RWPE1 (cell line): ENCODE measurements around the gene WDR81.

Source experiments
- CTCF ChIA-PET: fragments of 350-600 bp; sonication (Branson Sonifier 250); formaldehyde crosslinking; extraction: SDS; loops from one replicate; lab custom pipeline; 2021; lab: Yijun Ruan, JAX
- POLR2A ChIA-PET: fragments of 400-600 bp; formaldehyde crosslinking; extraction: SDS; loops from one replicate; lab custom pipeline; 2020; ENCODE audit warnings: antibody characterized with exemption; ENCODE audit not compliant: low non-redundant PET; lab: Yijun Ruan, JAX
- DNase-seq: peaks from one replicate; pipeline ENCODE4 v3.0.0; 2012; ENCODE audit warnings: low spot score
- H3K27ac ChIP-seq: fragments of 450-650 bp; 2 replicates; pipeline ENCODE4 v1.5.1; 2017
- TF ChIP-seq, protein P1 (sequence below): fragments of 450-650 bp; conservative IDR thresholded peaks from 2 replicates; pipeline ENCODE4 v1.5.1; 2017; ENCODE audit warnings: low read depth, mild to moderate bottlenecking

The WDR81 gene

DNA sequence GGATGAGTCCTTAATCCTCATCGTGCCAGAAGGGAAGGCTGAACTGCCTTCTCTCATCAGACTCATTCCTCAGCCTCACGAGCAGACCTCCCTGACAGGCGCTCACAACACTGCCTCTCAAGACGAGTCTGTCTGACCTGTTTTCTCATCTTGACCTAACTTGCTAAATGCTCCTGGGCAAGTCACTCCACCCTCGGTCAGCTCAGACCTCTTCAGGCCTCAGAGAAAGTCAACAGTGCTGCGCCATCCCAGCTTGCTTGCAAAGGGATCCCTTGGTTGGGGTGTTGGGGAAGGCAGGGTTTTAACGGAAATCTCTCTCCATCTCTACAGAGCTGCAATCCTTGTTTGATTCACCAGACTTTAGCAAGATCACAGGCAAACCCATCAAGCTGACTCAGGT is 52.4 kb downstream of the WDR81 start:
- DNase-seq: no peak
- ChIA-PET CTCF (interaction anchor here (0.5 to 1.3 kb wide), 2 partner anchors 10 to 106 kb away, joined by 3 to 4 read pairs; no protein-coding TSS in a partner anchor), POLR2A (interaction anchor here (0.7 kb wide), 1 partner anchor 45 kb away, joined by 4 read pairs; no protein-coding TSS in a partner anchor)
- TF ChIP-seq, protein P1, sequence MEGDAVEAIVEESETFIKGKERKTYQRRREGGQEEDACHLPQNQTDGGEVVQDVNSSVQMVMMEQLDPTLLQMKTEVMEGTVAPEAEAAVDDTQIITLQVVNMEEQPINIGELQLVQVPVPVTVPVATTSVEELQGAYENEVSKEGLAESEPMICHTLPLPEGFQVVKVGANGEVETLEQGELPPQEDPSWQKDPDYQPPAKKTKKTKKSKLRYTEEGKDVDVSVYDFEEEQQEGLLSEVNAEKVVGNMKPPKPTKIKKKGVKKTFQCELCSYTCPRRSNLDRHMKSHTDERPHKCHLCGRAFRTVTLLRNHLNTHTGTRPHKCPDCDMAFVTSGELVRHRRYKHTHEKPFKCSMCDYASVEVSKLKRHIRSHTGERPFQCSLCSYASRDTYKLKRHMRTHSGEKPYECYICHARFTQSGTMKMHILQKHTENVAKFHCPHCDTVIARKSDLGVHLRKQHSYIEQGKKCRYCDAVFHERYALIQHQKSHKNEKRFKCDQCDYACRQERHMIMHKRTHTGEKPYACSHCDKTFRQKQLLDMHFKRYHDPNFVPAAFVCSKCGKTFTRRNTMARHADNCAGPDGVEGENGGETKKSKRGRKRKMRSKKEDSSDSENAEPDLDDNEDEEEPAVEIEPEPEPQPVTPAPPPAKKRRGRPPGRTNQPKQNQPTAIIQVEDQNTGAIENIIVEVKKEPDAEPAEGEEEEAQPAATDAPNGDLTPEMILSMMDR: no peak
- H3K27ac ChIP-seq: peak overlapping the region; percentile 99

DNA sequence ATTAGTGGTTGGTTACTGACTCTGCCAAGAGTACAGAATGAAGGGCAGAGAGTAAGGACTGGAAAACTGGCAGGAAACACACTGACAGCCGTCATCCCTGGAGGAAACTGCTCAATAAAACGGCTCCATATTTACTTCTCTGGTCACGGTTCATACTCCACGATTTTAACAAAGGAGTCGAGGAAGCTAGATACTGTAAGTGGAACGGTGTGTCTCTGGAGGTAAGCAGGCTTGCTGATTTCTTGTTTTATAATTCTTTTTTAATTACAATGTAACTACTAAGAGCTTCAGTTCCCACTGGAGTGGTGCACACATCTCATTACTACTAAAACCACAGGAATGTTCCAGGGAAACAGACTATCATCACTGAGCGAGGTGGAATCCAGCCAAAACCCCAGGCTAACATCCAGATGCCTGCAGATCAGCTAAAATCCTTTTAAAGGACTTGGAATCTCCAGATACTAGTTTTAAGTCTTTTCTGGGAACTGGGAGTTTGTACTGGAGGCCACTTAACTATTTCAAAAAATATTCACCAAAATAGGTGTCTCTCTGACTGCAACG is 55.1 kb downstream of the WDR81 start:
- POLR2A ChIA-PET: no interaction called here
- CTCF ChIA-PET: interaction anchor here (0.8 kb wide), 1 partner anchor 205 kb away, joined by 3 read pairs; no protein-coding TSS in a partner anchor
- peak; percentile 88 for DNase-seq
- TF ChIP-seq, protein P1: no peak
- peak overlapping the region; percentile 99 for H3K27ac ChIP-seq

DNA sequence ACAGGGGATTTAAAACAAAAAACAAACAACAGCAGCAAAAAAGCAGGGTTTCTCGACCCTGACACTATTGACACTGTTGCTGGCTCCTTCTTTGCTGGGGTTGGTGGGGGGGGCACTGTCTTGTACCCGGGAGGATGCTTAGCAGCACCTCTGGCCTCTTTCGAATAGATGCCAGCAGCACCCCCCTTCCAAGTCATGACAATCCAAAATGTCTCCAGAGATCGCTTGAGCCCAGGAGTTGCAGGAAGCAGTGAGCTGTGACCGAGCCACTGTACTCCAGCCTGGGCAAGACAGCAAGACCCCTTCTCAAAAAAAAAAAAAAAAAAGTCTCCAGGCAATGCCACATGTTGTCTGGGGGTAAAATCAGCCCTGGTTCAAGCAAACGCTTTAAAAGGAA is 57.7 kb downstream of the WDR81 start:
- no peak for DNase-seq
- POLR2A ChIA-PET: no interaction called here
- H3K27ac ChIP-seq: peak overlapping the region; percentile 99
- CTCF ChIA-PET: interaction anchor here (1.1 kb wide), 1 partner anchor 61 kb away, joined by 3 read pairs; no protein-coding TSS in a partner anchor
- TF ChIP-seq, protein P1: no peak

DNA sequence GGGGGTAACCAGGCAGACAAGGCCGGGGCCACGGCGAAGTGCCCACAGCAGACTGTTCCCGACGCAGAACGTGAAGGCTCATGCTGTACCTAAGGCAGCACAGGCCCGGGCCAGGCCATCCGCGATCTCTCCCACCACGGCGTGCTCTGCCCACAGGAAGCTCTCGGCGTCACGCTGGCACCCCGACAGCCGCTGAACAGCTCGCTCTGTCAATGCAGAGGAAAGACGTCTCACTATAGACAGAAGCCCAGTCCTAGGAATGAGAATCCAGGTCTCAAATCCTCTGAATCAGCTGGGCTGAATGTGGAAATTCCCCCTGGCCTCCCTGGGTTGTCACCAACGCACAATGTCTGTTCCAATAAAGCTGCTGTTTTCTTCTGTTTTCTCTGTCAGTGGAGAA is 58.8 kb downstream of the WDR81 start:
- ChIA-PET CTCF (interaction anchor here (0.5 to 1.1 kb wide), 7 partner anchors 29 to 685 kb away, joined by 3 to 6 read pairs (median 3); no protein-coding TSS in a partner anchor), POLR2A (no interaction called here)
- TF ChIP-seq, protein P1: no peak
- peak overlapping the region; percentile 99 for H3K27ac ChIP-seq
- no peak for DNase-seq

DNA sequence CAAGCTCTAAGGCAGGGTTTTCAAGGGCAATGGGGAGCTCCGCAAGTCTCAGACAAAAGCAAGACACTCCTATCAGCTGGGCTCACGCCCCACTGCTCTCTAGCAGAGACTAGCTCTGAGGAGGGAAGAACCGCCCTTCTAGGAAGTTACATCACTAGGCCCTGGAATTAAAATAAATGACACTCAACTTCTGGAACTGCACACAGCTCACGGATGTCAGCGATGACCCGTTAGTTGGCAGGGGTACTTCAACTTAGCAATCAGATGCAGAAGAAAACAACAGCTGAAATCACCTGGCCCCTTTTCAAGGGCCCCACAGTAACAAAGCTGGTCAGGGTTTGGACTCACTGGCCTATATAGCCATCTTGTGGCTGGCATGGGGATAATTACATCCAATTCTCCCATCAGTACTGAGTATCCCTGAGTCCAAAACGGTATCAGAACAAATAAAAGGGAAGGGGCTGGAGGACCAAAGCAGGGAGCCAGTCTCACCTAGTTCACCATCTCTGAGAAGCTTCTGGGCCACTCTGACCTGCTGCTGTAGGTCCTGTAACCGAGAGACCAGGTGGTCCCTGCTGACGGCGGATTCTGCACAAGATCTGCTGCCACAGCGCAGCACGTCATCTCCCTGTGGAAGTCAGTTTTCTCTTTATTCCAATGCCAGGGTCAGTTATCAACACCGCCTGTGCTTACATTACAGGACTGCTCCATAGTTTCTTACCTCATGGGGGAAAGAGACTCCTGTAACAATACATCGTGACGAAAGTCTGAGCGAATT is 59.5 kb downstream of the WDR81 start:
- H3K27ac ChIP-seq: peak overlapping the region; percentile 99
- CTCF ChIA-PET: interaction anchor here (0.5 to 1.2 kb wide), 8 partner anchors 10 to 686 kb away, joined by 3 to 6 read pairs (median 4); no protein-coding TSS in a partner anchor
- TF ChIP-seq, protein P1: peak; percentile 72
- DNase-seq: peak; percentile 61
- POLR2A ChIA-PET: no interaction called here

DNA sequence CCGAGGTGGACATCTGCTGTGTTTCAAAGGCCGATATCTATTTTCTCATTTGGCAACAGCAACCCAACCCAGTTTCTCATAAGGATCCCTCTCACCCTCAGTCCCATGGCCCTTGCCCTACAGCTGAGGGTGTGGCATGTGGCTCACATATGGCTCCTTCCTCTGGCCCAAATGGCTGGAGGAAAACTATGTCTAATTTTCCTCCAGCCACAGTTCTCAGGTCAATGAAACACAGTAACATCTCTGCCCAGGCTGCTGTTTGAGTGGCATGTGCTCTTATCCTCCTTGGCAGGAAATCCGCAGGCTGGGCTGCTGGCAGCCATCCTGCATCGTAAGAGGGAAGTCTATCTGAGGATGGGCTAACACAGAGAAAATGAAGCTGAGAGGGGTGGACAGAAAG is 61.4 kb downstream of the WDR81 start:
- H3K27ac ChIP-seq: peak overlapping the region; percentile 99
- ChIA-PET CTCF (no interaction called here), POLR2A (interaction anchor here (0.6 kb wide), 1 partner anchor 69 kb away, joined by 8 read pairs; no protein-coding TSS in a partner anchor)
- TF ChIP-seq, protein P1: no peak
- no peak for DNase-seq
